ENCODE data around the gene NBR1.

- no peak for TF ChIP-seq EZH2 (IDR thresholded peaks at IDR 0.05; ENCODE audit: borderline replicate concordance, low read length)
- TF ChIP-seq, protein P1, sequence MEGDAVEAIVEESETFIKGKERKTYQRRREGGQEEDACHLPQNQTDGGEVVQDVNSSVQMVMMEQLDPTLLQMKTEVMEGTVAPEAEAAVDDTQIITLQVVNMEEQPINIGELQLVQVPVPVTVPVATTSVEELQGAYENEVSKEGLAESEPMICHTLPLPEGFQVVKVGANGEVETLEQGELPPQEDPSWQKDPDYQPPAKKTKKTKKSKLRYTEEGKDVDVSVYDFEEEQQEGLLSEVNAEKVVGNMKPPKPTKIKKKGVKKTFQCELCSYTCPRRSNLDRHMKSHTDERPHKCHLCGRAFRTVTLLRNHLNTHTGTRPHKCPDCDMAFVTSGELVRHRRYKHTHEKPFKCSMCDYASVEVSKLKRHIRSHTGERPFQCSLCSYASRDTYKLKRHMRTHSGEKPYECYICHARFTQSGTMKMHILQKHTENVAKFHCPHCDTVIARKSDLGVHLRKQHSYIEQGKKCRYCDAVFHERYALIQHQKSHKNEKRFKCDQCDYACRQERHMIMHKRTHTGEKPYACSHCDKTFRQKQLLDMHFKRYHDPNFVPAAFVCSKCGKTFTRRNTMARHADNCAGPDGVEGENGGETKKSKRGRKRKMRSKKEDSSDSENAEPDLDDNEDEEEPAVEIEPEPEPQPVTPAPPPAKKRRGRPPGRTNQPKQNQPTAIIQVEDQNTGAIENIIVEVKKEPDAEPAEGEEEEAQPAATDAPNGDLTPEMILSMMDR (IDR thresholded peaks at IDR 0.05; ENCODE audit: low read length) = no peak
These were observed 48.8 kb downstream of the NBR1 start for GRCh38 chr17:43219746-43220380.

Data from OCI-LY1 (cell line).